22Rv1 (cell line): ENCODE measurements around the gene RABL6.

Source experiments
- H3K27ac ChIP-seq: fragments of 450-650 bp; 2 replicates; pipeline ENCODE4 v1.5.1; 2017
- CTCF ChIP-seq: fragments of 450-650 bp; IDR thresholded peaks from 2 replicates; pipeline ENCODE4 v1.5.1; 2017; ENCODE audit warnings: mild to moderate bottlenecking
- ZFX ChIP-seq: fragments of 450-650 bp; IDR thresholded peaks from 2 replicates; pipeline ENCODE4 v1.6.1; 2017; ENCODE audit warnings: antibody characterized with exemption, borderline replicate concordance

Gene RABL6

GRCh38 chr9:136857581-136858412, 50.0 kb downstream of the RABL6 start:
- TF ChIP-seq ZFX (no peak), CTCF (no peak)
- no peak overlapping the region for H3K27ac ChIP-seq

GRCh38 chr9:136858452-136858843, 50.7 kb downstream of the RABL6 start:
- no peak overlapping the region for H3K27ac ChIP-seq
- no peak for TF ChIP-seq ZFX
- no peak for TF ChIP-seq CTCF

- TF ChIP-seq CTCF: no peak
- TF ChIP-seq ZFX: no peak
- H3K27ac ChIP-seq: peak overlapping the region; percentile 37
Measured at GRCh38 chr9:136858844-136859757, 51.4 kb downstream of the RABL6 start.

- no peak overlapping the region for H3K27ac ChIP-seq
- TF ChIP-seq CTCF (no peak), ZFX (no peak)
Measured at GRCh38 chr9:136860529-136860928, 52.8 kb downstream of the RABL6 start.

- H3K27ac ChIP-seq: no peak overlapping the region
- TF ChIP-seq CTCF (no peak), ZFX (no peak)
Measured at GRCh38 chr9:136860933-136861873, 53.5 kb downstream of the RABL6 start.

- no peak for TF ChIP-seq CTCF
- no peak for TF ChIP-seq ZFX
- no peak overlapping the region for H3K27ac ChIP-seq
Measured at GRCh38 chr9:136861874-136862457, 54.2 kb downstream of the RABL6 start.
